Stimulated activated naive CD8-positive, alpha-beta T cell treated with anti-CD3 and anti-CD28 coated beads, Interleukin-15, amount 100 ng/mL, for 72 hours (primary cell): ENCODE measurements around the gene RUNX2.
"Not testable (repeated sequence)": the region's sequence is repeated elsewhere in the genome, so short reads cannot be mapped to it uniquely, and the experiment has no call there.

ENCODE experiments used
- ATAC-seq: fragments of 150-1000 bp; cut with Tn5 transposase; 2 replicates; pipeline ENCODE4 v1.10.0; 2021; ENCODE audit warnings: mild to moderate bottlenecking, moderate library complexity
- DNase-seq, 2 donors: peaks; one replicate each; pipeline ENCODE4 v3.0.0; 2021 to 2022
- H3K27ac Mint-ChIP-seq, 2 donors: one replicate each; pipeline ENCODE4 v1.8.0; 2022; ENCODE audit warnings: mild to moderate bottlenecking in 2 of 2, mixed read lengths in 2 of 2, moderate library complexity in 2 of 2
- H3K27me3 Mint-ChIP-seq: one replicate; pipeline ENCODE4 v1.8.0; 2022; ENCODE audit warnings: mixed read lengths
- H3K4me1 Mint-ChIP-seq: one replicate; pipeline ENCODE4 v1.8.0; 2022; ENCODE audit warnings: mild to moderate bottlenecking, mixed read lengths
- H3K4me3 Mint-ChIP-seq, 2 donors: one replicate each; pipeline ENCODE4 v1.8.0; 2022; ENCODE audit warnings: mild to moderate bottlenecking in 2 of 2, mixed read lengths in 2 of 2, moderate library complexity in 1 of 2
- H3K9me3 Mint-ChIP-seq, 2 donors: one replicate each; pipeline ENCODE4 v1.8.0; 2022; ENCODE audit warnings: mixed read lengths in 2 of 2

Gene RUNX2

GRCh38 chr6:45538641-45539547 is 210.8 kb downstream of the RUNX2 start:
- no peak overlapping the region for H3K27ac Mint-ChIP-seq
- H3K27me3 Mint-ChIP-seq, result no peaks in the 10 kb centered on the region
- no peak overlapping the region for H3K4me3 Mint-ChIP-seq
- DNase-seq (no peak), ATAC-seq (no peak)
- H3K4me1 Mint-ChIP-seq, result peaks cover 15% of the 10 kb centered on the region
- H3K9me3 Mint-ChIP-seq, result no peaks in the 10 kb centered on the region

- Mint-ChIP-seq H3K27me3 (no peaks in the 10 kb centered on the region), H3K27ac (no peak overlapping the region), H3K4me3 (no peak overlapping the region), H3K4me1 (peaks cover 15% of the 10 kb centered on the region), H3K9me3 (no peaks in the 10 kb centered on the region)
- DNase-seq, result no peak
- no peak for ATAC-seq
These were observed 212.3 kb downstream of the RUNX2 start for GRCh38 chr6:45540375-45540920.

- Mint-ChIP-seq H3K27ac (peak overlapping the region in 1 of 2 donors; percentile 89), H3K27me3 (no peaks in the 10 kb centered on the region), H3K4me1 (peaks cover 15% of the 10 kb centered on the region), H3K4me3 (no peak overlapping the region), H3K9me3 (no peaks in the 10 kb centered on the region)
- ATAC-seq (no peak), DNase-seq (no peak)
These were observed 213.8 kb downstream of the RUNX2 start for GRCh38 chr6:45541934-45542333.

GRCh38 chr6:45543298-45544235 is 215.4 kb downstream of the RUNX2 start:
- ATAC-seq (peak; percentile 80), DNase-seq (no peak)
- no peaks in the 10 kb centered on the region for H3K27me3 Mint-ChIP-seq
- H3K27ac Mint-ChIP-seq, result peak overlapping the region in 1 of 2 donors; percentile 62
- peaks cover 17% of the 10 kb centered on the region for H3K4me1 Mint-ChIP-seq
- no peaks in the 10 kb centered on the region for H3K9me3 Mint-ChIP-seq
- H3K4me3 Mint-ChIP-seq, result no peak overlapping the region

GRCh38 chr6:45545416-45545815 is 217.3 kb downstream of the RUNX2 start:
- DNase-seq (no peak), ATAC-seq (no peak)
- Mint-ChIP-seq H3K27me3 (no peaks in the 10 kb centered on the region), H3K4me3 (no peak overlapping the region), H3K9me3 (no peaks in the 10 kb centered on the region), H3K4me1 (peaks cover 14% of the 10 kb centered on the region), H3K27ac (no peak overlapping the region)

- Mint-ChIP-seq H3K4me3 (no peak overlapping the region), H3K4me1 (peaks cover 14% of the 10 kb centered on the region), H3K27me3 (no peaks in the 10 kb centered on the region), H3K27ac (peak overlapping the region in 1 of 2 donors; percentile 40), H3K9me3 (no peaks in the 10 kb centered on the region)
- DNase-seq, result no peak
- peak; percentile 54 for ATAC-seq
These were observed 220.8 kb downstream of the RUNX2 start for GRCh38 chr6:45548657-45549515.

- no peak for ATAC-seq
- no peaks in the 10 kb centered on the region for H3K27me3 Mint-ChIP-seq
- H3K27ac Mint-ChIP-seq, result no peak overlapping the region
- no peak overlapping the region for H3K4me3 Mint-ChIP-seq
- peaks cover 14% of the 10 kb centered on the region for H3K4me1 Mint-ChIP-seq
- no peak for DNase-seq
- H3K9me3 Mint-ChIP-seq, result no peaks in the 10 kb centered on the region
These were observed 224.4 kb downstream of the RUNX2 start for GRCh38 chr6:45552536-45552935.

- H3K9me3 Mint-ChIP-seq, result no peaks in the 10 kb centered on the region
- H3K27me3 Mint-ChIP-seq, result no peaks in the 10 kb centered on the region
- DNase-seq, result no peak
- no peak overlapping the region for H3K4me3 Mint-ChIP-seq
- no peak for ATAC-seq
- peaks cover 16% of the 10 kb centered on the region for H3K4me1 Mint-ChIP-seq
- no peak overlapping the region for H3K27ac Mint-ChIP-seq
These were observed 225.7 kb downstream of the RUNX2 start for GRCh38 chr6:45553730-45554344.

GRCh38 chr6:45554591-45554990 is 226.5 kb downstream of the RUNX2 start:
- no peaks in the 10 kb centered on the region for H3K9me3 Mint-ChIP-seq
- peaks cover 22% of the 10 kb centered on the region for H3K4me1 Mint-ChIP-seq
- ATAC-seq, result no peak
- no peak overlapping the region for H3K4me3 Mint-ChIP-seq
- DNase-seq, result no peak
- H3K27me3 Mint-ChIP-seq, result no peaks in the 10 kb centered on the region
- H3K27ac Mint-ChIP-seq, result no peak overlapping the region

- Mint-ChIP-seq H3K4me3 (no peak overlapping the region), H3K27me3 (no peaks in the 10 kb centered on the region), H3K9me3 (peaks cover 0 to 6% of the 10 kb centered on the region in 2 donors), H3K27ac (no peak overlapping the region), H3K4me1 (peaks cover 32% of the 10 kb centered on the region)
- no peak for DNase-seq
- ATAC-seq, result no peak
These were observed 228.0 kb downstream of the RUNX2 start for GRCh38 chr6:45555981-45556771.

GRCh38 chr6:45556828-45557227 is 228.7 kb downstream of the RUNX2 start:
- DNase-seq, result no peak
- H3K27me3 Mint-ChIP-seq, result no peaks in the 10 kb centered on the region
- no peak for ATAC-seq
- peaks cover 0 to 6% of the 10 kb centered on the region in 2 donors for H3K9me3 Mint-ChIP-seq
- H3K27ac Mint-ChIP-seq, result no peak overlapping the region
- H3K4me1 Mint-ChIP-seq, result peaks cover 37% of the 10 kb centered on the region
- no peak overlapping the region for H3K4me3 Mint-ChIP-seq

GRCh38 chr6:45557454-45557853 is 229.3 kb downstream of the RUNX2 start:
- ATAC-seq, result no peak
- Mint-ChIP-seq H3K27me3 (no peaks in the 10 kb centered on the region), H3K4me3 (no peak overlapping the region), H3K9me3 (peaks cover 0 to 6% of the 10 kb centered on the region in 2 donors), H3K27ac (no peak overlapping the region), H3K4me1 (peaks cover 32% of the 10 kb centered on the region)
- DNase-seq, result no peak

- DNase-seq (no peak), ATAC-seq (peak; percentile 92)
- Mint-ChIP-seq H3K4me3 (peak overlapping the region in 1 of 2 donors; percentile 32), H3K4me1 (peaks cover 30% of the 10 kb centered on the region), H3K9me3 (peaks cover 0 to 6% of the 10 kb centered on the region in 2 donors), H3K27me3 (no peaks in the 10 kb centered on the region), H3K27ac (peak overlapping the region in 1 of 2 donors; percentile 42)
These were observed 230.7 kb downstream of the RUNX2 start for GRCh38 chr6:45558858-45559257.

- not testable (repeated sequence) for H3K4me3 Mint-ChIP-seq, H3K9me3 Mint-ChIP-seq, ATAC-seq, DNase-seq, H3K27me3 Mint-ChIP-seq, H3K27ac Mint-ChIP-seq
- peaks cover 30% of the 10 kb centered on the region for H3K4me1 Mint-ChIP-seq
These were observed 232.2 kb downstream of the RUNX2 start for GRCh38 chr6:45560321-45560820.
